ENCODE data around the gene EMC7.
"Not testable (repeated sequence)": the region's sequence is repeated elsewhere in the genome, so short reads cannot be mapped to it uniquely, and the experiment has no call there.

Gene EMC7

DNA sequence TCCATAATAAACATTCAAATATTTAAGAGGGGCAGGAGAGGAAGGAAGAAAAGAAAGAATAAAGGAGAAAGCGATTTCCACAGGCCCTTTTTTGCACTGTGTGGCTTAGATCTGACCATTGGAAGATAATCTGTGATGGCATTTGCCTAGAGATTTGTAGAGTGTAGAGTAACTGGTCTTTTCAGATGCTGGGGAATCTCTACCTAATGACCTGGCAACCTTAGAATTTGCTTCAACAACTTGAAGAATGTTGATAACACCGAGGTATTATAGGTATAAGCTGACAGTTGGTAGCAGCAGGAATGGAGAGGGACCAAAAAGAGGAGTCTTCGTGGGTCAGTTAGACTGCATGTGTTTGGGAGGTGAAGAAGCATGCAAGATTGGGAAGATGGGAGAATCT, 41.7 kb downstream of the EMC7 start:
- TF ChIP-seq, protein P1, sequence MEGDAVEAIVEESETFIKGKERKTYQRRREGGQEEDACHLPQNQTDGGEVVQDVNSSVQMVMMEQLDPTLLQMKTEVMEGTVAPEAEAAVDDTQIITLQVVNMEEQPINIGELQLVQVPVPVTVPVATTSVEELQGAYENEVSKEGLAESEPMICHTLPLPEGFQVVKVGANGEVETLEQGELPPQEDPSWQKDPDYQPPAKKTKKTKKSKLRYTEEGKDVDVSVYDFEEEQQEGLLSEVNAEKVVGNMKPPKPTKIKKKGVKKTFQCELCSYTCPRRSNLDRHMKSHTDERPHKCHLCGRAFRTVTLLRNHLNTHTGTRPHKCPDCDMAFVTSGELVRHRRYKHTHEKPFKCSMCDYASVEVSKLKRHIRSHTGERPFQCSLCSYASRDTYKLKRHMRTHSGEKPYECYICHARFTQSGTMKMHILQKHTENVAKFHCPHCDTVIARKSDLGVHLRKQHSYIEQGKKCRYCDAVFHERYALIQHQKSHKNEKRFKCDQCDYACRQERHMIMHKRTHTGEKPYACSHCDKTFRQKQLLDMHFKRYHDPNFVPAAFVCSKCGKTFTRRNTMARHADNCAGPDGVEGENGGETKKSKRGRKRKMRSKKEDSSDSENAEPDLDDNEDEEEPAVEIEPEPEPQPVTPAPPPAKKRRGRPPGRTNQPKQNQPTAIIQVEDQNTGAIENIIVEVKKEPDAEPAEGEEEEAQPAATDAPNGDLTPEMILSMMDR (IDR thresholded peaks at IDR 0.05; ENCODE audit: low read depth, low read length): no peak
- Histone ChIP-seq H3K4me3 (ENCODE audit: low read depth, low read length) (no peak overlapping the region), H3K4me1 (no peaks in the 10 kb centered on the region), H3K9me3 (no peaks in the 10 kb centered on the region), H3K27me3 (no peaks in the 10 kb centered on the region), H3K36me3 (no peaks in the 10 kb centered on the region)
- no peak for DNase-seq

DNA sequence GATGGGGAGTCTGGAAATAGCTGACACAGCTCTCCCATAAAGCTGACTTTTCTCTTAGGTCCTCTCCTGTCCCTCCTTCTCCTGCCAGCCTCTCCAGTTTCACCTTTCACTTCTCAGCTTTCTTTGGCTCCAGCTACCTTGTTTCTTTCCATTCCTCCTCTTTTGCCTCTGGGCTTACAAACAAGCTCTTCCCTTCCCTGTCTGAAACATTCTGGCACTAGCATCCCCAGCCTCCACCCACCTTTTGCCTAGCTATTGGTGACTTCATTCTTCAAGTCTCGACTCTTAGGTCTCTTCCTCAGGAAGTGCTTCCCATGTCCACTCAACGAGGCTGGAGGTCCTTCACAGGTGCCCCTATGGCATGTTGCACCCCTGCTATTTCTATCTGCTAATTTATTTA, 42.2 kb downstream of the EMC7 start:
- DNase-seq: no peak
- Histone ChIP-seq H3K36me3 (no peaks in the 10 kb centered on the region), H3K27me3 (no peaks in the 10 kb centered on the region), H3K4me3 (ENCODE audit: low read depth, low read length) (no peak overlapping the region), H3K9me3 (no peaks in the 10 kb centered on the region; the same call in 1 of the 2 replicates), H3K4me1 (no peaks in the 10 kb centered on the region)
- TF ChIP-seq, protein P1 (IDR thresholded peaks at IDR 0.05; ENCODE audit: low read depth, low read length): no peak

DNA sequence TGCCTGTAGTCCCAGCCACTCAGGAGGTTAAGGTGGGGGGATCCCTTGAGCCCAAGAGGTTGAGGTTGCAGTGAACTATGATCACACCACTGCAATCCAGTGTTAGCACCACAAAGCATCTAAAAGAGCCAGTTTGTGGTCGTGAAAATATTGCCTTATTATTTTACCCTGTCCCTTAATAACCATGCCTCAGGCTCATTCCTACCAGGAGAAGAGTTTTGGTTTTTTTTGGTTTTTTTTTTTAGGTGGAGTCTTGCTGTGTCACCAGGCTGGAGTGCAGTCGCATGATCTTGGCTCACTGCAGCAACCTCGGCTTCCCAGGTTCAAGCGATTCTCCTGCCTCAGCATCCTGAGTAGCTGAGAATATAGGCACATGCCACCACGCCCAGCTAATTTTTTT, 44.8 kb downstream of the EMC7 start:
- TF ChIP-seq, protein P1 (IDR thresholded peaks at IDR 0.05; ENCODE audit: low read depth, low read length): no peak

DNA sequence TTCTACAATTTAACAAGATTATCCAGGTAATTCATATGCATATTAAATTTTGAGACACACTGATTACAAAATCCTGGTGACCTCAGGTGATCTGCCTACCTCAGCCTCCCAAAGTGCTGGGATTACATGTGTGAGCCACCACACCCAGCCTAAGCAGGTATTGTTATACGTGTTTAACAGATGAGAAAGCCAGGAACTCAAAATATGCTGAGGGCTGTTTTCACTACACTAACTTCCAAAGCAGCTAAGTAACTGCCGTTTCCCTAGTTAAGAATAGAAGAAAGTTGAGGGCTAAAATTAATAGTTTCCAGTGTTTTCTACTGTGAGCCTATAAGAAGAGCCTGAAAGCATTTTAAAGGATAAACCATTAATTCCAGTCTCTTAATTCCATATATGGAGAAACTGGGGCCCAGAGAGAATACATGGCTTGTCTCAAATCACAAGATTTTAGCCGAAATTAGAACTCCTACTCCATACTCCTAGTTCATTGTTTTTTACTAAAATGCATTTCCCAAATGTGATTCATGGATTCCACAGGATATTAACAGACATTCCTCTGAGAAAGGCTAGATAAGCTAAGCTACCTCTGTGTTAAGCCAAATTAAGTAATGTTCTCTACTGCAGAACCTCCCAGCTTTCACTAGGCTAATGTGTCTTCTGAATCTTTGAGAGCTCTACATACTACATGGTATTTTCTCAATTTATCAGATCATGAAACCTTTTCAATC, 45.6 kb downstream of the EMC7 start:
- Histone ChIP-seq H3K9me3 (no peaks in the 10 kb centered on the region; the same call in 1 of the 2 replicates), H3K4me1 (no peaks in the 10 kb centered on the region), H3K4me3 (ENCODE audit: low read depth, low read length) (no peak overlapping the region), H3K27me3 (no peaks in the 10 kb centered on the region), H3K36me3 (no peaks in the 10 kb centered on the region)
- TF ChIP-seq, protein P1 (IDR thresholded peaks at IDR 0.05; ENCODE audit: low read depth, low read length): no peak
- no peak for DNase-seq

More for the DNA sequence above, 44.8 kb downstream of the EMC7 start:
- no peaks in the 10 kb centered on the region for H3K27me3 ChIP-seq
- no peaks in the 10 kb centered on the region for H3K36me3 ChIP-seq
- H3K4me3 ChIP-seq (ENCODE audit: low read depth, low read length): no peak overlapping the region
- no peaks in the 10 kb centered on the region for H3K4me1 ChIP-seq
- no peaks in the 10 kb centered on the region; the same call in 1 of the 2 replicates for H3K9me3 ChIP-seq
- DNase-seq: no peak

DNA sequence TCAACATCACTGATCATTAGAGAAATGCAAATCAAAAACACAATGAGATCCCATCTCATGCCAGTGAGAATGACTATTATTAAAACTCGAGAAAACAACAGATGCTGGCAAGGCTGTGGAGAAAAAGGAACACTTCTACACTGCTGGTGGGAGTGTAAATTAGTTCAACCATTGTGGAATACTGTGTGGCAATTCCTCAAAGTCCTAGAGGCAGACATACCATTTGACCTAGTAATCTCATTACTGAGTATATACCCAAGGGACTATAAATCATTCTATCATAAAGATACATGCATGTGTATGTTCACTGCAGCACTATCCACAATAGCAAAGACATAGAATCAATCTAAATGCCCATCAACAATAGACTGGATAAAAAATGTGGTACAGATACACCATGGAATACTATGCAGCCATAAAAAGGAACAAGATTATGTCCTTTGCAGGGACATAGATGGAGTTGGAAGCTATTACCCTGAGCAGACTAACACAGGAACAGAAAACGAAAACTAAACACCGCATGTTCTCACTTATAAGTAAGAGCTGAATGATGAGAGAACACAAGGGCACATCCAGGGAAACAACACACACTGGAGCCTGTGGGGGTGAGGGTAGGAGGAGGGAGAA, 47.5 kb downstream of the EMC7 start:
- Histone ChIP-seq H3K4me1 (no peaks in the 10 kb centered on the region), H3K27me3 (no peaks in the 10 kb centered on the region), H3K36me3 (no peaks in the 10 kb centered on the region), H3K9me3 (no peaks in the 10 kb centered on the region; the same call in 1 of the 2 replicates), H3K4me3 (ENCODE audit: low read depth, low read length) (no peak overlapping the region)
- TF ChIP-seq, protein P1 (IDR thresholded peaks at IDR 0.05; ENCODE audit: low read depth, low read length): no peak
- DNase-seq: no peak

DNA sequence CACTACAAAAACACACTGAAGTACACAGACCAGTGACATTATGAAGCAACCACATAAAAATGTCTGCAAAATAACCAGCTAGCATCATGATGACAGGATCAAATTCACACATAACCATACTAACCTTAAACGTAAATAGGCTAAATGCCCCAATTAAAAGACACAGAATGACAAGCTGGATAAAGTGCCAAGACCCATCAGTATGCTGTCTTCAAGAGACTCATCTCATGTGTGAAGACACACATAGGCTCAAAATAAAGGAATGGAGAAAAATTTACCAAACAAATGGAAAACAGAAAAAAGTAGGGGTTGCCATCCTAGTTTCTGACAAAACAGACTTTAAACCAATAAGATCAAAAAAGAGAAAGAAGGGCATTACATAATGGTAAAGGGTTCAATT, 51.3 kb downstream of the EMC7 start:
- not testable (repeated sequence) for H3K4me3 ChIP-seq (ENCODE audit: low read depth, low read length); H3K9me3 ChIP-seq; H3K27me3 ChIP-seq

More for the DNA sequence above, 51.3 kb downstream of the EMC7 start:
- H3K4me1 ChIP-seq, DNase-seq, H3K36me3 ChIP-seq: not testable (repeated sequence)
